ENCODE results near the gene ZNF780A.
"Not testable (repeated sequence)": the region's sequence is repeated elsewhere in the genome, so short reads cannot be mapped to it uniquely, and the experiment has no call there.

ZNF780A gene

DNA sequence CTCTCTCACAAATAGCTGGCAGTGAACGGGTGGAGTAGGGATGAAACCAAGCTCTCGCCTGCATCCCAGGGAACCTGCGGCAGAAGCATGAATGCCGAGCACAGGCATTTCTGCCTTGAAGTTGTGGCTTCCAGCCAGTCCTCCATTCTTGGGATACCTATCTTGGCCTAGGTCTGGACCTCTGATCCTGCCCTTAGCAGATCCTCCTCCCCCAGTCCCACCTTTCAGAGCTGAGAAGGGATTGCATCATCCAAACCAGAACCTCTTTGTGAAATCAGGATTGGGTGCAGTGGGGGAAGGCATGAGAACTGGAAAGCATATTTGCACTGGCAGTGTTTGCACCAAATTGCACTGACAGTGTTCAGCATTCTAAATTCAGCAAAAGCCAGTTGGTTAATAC lies 5.8 kb downstream of the ZNF780A start:
- no peak for DNase-seq (ENCODE audit: low read depth in 2 of 2)

GRCh38 chr19:40081411-40081810 lies 9.3 kb downstream of the ZNF780A start:
- DNase-seq (ENCODE audit: low read depth in 2 of 2): no peak

- DNase-seq (ENCODE audit: low read depth in 2 of 2): no peak
These were observed 10.5 kb downstream of the ZNF780A start for GRCh38 chr19:40080289-40080688.

GRCh38 chr19:40078377-40078776 lies 12.4 kb downstream of the ZNF780A start:
- DNase-seq (ENCODE audit: low read depth in 2 of 2): no peak

DNA sequence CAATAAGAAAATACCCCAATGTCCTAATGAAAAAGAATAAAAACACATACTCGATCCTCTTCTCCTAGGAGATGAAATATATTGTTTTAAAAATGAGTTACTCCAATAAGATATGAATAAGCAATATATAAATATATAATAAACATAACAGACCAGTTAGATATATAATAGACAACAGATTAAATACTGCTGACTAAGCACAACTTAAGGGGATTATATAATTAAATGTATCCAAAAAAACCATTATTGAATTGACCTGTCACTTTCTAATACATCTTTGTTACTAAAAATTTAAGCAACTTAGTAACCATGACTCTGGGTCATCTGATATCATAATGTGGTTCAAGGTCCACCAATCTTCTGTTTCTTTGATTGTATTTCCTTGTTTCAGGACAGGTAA lies 20.7 kb downstream of the ZNF780A start:
- DNase-seq (ENCODE audit: low read depth in 2 of 2): no peak

DNA sequence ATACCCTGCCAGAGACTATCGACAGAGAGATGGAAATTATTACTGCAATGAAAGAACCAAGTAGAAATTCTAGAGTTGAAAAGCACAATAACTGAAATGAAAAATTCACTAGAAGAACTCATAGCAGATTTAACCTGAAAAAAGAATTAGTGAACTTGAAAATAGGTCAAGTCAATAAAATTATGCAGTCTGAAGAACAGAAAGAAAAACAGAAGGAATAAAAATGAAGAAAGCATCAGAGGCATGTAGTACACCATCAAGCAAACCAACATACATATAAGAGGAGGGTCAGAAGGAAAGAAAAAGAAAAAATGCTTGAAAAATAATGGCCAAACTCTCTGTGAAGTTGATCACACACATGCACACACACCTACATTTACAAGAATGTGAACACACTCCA lies 31.1 kb downstream of the ZNF780A start:
- DNase-seq (ENCODE audit: low read depth in 2 of 2): no peak

DNA sequence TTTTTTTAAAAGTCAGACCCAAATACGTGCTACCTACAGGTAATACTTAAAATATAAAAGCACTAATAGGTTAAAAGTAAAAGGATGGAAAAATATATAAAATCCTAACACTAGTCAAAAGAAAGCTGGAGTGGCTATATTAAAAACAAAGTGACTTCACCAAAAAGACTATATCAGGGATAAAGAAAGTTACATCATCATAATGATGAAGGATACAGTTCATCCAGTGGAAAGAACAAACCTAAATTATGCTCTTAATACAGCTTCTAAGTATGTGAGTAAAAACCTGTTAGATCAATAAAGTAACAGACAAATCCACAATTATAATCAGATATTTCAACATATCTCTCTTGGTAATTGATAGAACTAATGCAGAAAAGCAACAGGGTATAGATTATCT lies 33.6 kb downstream of the ZNF780A start:
- DNase-seq (ENCODE audit: low read depth in 2 of 2): no peak

DNA sequence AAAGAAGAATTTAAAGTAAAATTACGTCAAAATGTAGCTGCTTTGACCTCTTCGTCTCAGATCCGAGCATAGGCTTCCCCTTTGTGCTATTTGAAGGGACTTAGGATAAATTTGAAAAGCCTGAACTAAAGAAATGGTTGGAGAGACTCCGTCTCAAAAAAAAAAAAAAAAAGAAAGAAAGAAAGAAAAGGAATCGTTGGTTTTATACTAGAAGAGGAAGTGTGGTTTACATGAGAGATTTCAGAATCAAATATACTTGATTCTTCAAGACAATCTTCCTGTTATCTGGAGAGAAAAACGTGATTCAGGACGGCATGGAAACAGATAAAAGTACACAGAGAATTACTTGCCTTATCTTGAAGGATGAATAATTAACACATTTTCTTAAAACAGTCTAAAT lies 34.2 kb downstream of the ZNF780A start:
- no peak for DNase-seq (ENCODE audit: low read depth in 2 of 2)

- DNase-seq (ENCODE audit: low read depth in 2 of 2): peak; percentile 37 to 48
These were observed 34.8 kb downstream of the ZNF780A start, which contains the start of gene ZNF780B for GRCh38 chr19:40055832-40056504. Gene ZNF780B, minus strand, starts transcription at chr19:40056231. Its CDS starts 5,899 bp downstream, at chr19:40050332.

DNA sequence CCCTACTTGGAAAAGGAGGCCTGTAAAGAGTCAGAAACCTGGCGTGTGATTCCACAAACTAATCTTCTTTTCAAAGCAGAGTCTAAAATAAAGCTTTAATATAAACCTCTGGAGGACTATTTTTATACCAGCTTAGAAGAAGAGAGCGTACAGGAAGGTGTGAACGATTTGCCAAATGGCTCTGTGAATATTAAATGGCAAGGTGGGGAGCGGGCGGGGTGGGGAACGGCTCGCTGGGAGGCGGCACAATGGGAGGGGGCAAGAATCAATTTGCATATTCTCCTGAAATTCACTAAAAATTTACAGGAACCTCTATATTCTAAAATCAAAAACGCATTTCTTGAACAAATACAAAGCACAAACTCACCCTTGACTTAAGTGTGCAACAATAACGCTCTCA lies 35.7 kb downstream of the ZNF780A start:
- DNase-seq (ENCODE audit: low read depth in 2 of 2): no peak

- DNase-seq (ENCODE audit: low read depth in 2 of 2): no peak
These were observed 36.1 kb downstream of the ZNF780A start for GRCh38 chr19:40054632-40055031.

DNA sequence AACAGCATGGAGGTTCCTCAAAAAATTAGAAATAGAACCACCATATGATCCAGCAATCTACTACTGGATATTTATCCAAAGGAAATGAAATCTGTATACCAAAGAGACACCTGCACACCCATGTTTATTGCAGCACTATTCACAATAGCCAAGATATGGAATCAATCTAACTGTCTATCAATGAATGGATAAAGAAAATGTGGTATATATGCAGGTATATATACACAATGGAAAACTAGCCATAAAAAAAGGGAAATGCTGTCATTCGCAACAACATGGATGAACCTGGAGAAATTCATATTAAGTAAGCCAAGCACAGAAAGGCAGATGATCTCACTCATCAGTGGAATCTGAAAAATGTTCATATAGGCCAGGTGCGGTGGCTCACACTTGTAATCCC lies 37.3 kb downstream of the ZNF780A start:
- DNase-seq (ENCODE audit: low read depth in 2 of 2): no peak

GRCh38 chr19:40041718-40042117 lies 49.0 kb downstream of the ZNF780A start:
- not testable (repeated sequence) for DNase-seq (ENCODE audit: low read depth in 2 of 2)

DNA sequence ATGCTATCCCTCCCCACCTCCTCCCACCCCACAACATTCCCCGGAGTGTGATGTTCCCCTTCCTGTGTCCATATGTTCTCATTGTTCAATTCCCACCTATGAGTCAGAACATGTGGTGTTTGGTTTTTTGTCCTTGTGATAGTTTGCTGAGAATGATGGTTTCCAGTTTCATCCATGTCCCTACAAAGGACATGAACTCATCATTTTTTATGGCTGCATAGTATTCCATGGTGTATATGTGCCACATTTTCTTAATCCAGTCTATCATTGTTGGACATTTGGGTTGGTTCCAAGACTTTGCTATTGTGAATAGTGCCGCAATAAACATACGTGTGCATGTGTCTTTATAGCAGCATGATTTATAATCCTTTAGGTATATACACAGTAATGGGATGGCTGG lies 52.7 kb downstream of the ZNF780A start:
- not testable (repeated sequence) for DNase-seq (ENCODE audit: low read depth in 2 of 2)

DNA sequence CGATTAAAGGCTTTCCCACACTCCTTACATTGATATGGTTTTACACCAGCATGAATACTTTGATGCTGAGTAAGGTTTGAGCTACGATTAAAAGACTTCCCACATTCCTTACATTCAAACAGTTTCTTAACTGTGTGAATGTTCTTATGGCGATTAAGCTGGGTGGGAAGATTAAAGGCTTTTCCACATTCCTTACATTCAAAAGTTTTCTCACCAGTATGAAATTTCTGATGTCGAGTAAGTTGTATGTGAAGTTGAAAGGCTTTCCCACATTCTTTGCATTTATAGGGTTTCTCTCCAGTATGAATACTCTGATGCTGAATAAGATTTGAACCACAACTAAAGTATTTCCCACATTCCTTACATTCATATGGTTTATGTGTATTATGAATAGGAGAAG lies 54.7 kb downstream of the ZNF780A start:
- no peak for DNase-seq (ENCODE audit: low read depth in 2 of 2)

GRCh38 chr19:40033989-40034560 lies 56.7 kb downstream of the ZNF780A start:
- DNase-seq (ENCODE audit: low read depth in 2 of 2): no peak

DNA sequence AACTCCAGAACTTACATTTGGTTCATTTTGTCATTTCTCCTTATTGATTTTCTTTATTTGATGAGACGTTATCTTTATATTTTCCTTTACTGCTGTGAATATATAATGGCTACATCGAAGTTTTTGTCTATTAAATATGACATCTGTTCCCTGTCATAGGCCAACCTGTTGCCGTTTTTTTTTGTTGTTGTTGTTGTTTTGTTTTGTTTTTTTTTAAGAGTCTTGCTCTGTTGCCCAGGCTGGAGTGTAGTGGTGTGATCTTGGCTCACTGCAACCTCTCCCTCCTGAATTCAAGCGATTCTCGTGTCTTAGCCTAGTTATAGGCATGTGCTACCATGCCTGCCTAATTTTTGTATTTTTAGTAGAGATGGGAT lies 64.2 kb downstream of the ZNF780A start:
- DNase-seq (ENCODE audit: low read depth in 2 of 2): no peak

DNA sequence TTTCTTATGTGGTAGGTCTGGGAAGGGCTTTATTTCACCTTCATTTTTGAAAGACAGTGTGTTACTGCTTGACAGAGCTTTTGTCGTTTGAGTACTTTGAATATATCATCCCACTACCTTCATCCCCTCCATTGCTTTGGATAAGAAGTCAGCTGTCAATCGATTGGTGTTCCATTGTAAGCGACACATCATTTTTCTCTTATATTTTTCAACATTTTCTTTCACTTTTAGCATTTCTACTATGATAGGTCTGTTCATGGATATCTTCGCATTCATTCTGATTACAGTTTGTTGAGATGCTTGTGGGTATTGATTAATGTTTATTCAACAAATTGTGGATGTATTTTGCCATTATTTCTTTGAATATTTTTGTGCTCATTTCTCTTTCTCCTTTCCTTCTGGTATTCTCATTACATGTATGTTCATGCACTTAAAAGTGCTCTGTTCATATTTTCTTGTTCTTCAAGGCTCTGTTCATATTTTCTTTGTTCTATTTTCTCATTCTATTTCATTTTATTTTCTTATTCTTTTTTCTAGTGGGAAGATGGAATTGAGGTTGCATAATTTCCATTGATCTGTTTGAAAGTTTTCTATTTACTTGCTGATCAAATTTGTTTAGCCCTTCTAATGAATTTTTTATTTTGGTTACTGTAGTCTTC lies 64.7 kb downstream of the ZNF780A start:
- no peak for DNase-seq (ENCODE audit: low read depth in 2 of 2)

DNA sequence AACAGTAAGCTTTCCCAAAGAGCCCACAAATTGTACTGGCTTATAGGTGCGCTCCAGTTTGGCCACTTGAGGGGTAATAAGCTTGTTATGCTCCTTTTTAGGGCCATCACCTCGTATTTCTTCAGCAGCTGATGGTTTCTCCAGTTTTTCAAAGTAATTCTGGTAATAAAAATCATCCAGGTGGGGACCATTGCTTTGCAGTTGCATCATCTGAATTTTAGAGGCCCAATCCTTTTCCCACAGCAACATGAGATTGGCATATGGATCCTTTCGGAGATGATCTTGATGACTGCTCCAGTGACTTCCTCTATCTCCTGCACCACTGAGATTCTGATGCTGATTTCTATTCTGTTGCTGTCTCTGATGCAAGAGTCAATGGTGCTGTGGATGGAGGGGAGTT lies 66.8 kb downstream of the ZNF780A start:
- DNase-seq (ENCODE audit: low read depth in 2 of 2): no peak

All from stimulated activated CD8-positive, alpha-beta memory T cell treated with anti-CD3 and anti-CD28 coated beads, Interleukin-7, amount 100 ng/mL, for 1 hour (primary cell).